CD8-positive, alpha-beta memory T cell (primary cell): ENCODE measurements around the gene ZCCHC7. TPM values are rescaled to one million over a fixed set of nuclear protein-coding genes. Genes with fewer than 3 reads are reported as not detected.
"Not testable (repeated sequence)": the region's sequence is repeated elsewhere in the genome, so short reads cannot be mapped to it uniquely, and the experiment has no call there.

Experiments
- CTCF ChIA-PET: fragments of 350-600 bp; sonication (Branson Sonifier 250); formaldehyde crosslinking; loops from one replicate; lab custom pipeline; 2021; ENCODE audit warnings: antibody characterized with exemption; lab: Charles Lee
- POLR2A ChIA-PET: fragments of 350-600 bp; sonication (Branson Sonifier 250); formaldehyde crosslinking; loops from one replicate; lab custom pipeline; 2021; ENCODE audit warnings: antibody characterized with exemption; lab: Charles Lee
- DNase-seq, 5 donors: peaks; one replicate each; pipeline versions ENCODE4 v3.0.0 to v3.0.0-alpha.2; 2020 to 2022; ENCODE audit warnings: mixed read lengths in 1 of 5
- H3K27ac ChIP-seq: one replicate; pipeline ENCODE4 v1.7.0; 2013; ENCODE audit warnings: low read depth, mild to moderate bottlenecking, low read length, moderate library complexity
- H3K27me3 ChIP-seq: 2 replicates; pipeline ENCODE4 v1.7.0; 2013; ENCODE audit warnings: low read length, mild to moderate bottlenecking; ENCODE audit not compliant: insufficient read depth, poor library complexity, severe bottlenecking
- H3K36me3 ChIP-seq: 2 replicates; pipeline ENCODE4 v1.7.0; 2013; ENCODE audit warnings: mild to moderate bottlenecking, low read length, moderate library complexity; ENCODE audit not compliant: insufficient read depth
- H3K4me1 ChIP-seq: 2 replicates; pipeline ENCODE4 v1.7.0; 2013; ENCODE audit warnings: mild to moderate bottlenecking, low read length, moderate library complexity; ENCODE audit not compliant: insufficient read depth
- H3K4me3 ChIP-seq: 2 replicates; pipeline ENCODE4 v1.7.0; 2013; ENCODE audit warnings: mild to moderate bottlenecking, low read length
- H3K9me3 ChIP-seq: 2 replicates; pipeline ENCODE4 v1.7.0; 2013; ENCODE audit warnings: mild to moderate bottlenecking, low read length
- H3K27ac Mint-ChIP-seq, 8 donors: one replicate each; pipeline ENCODE4 v1.8.0; 2020 to 2021; ENCODE audit warnings: mixed read lengths in 8 of 8, mild to moderate bottlenecking in 6 of 8, inconsistent platforms in 3 of 8, moderate library complexity in 3 of 8
- H3K27me3 Mint-ChIP-seq, 2 donors: one replicate each; pipeline ENCODE4 v1.8.0; 2020 to 2021; ENCODE audit warnings: mixed read lengths in 2 of 2, mild to moderate bottlenecking in 1 of 2, moderate library complexity in 1 of 2
- H3K36me3 Mint-ChIP-seq, 3 donors: one replicate each; pipeline ENCODE4 v1.8.0; 2020 to 2021; ENCODE audit warnings: mixed read lengths in 3 of 3, inconsistent platforms in 1 of 3, mild to moderate bottlenecking in 1 of 3
- H3K4me1 Mint-ChIP-seq, 3 donors: one replicate each; pipeline ENCODE4 v1.8.0; 2020 to 2021; ENCODE audit warnings: mixed read lengths in 3 of 3, inconsistent platforms in 1 of 3, mild to moderate bottlenecking in 1 of 3
- H3K4me3 Mint-ChIP-seq, 7 donors: one replicate each; pipeline ENCODE4 v1.8.0; 2020 to 2021; ENCODE audit warnings: mixed read lengths in 7 of 7, mild to moderate bottlenecking in 6 of 7, moderate library complexity in 4 of 7, inconsistent platforms in 2 of 7
- H3K9me3 Mint-ChIP-seq, 5 donors: one replicate each; pipeline ENCODE4 v1.8.0; 2020 to 2022; ENCODE audit warnings: mixed read lengths in 5 of 5, mild to moderate bottlenecking in 3 of 5, moderate library complexity in 2 of 5, inconsistent platforms in 1 of 5
- polyA plus RNA-seq: library from polyadenylated mRNA; unstranded; fragments of 300-500 nt; fragmentation: Illumina TruSeq; gene quantifications from one replicate; pipeline ENCODE4 v1.2.3, GENCODE V29; 2021
- total RNA-seq, 2 experiments: library from RNA; stranded (reverse); gene quantifications; one replicate each; pipeline ENCODE4 v1.2.3, GENCODE V29; 2021

The ZCCHC7 gene
- total and polyA plus RNA-seq, 3 experiments from 2014 or later, result 25.6 to 35.2 (median 27.1) TPM

DNA sequence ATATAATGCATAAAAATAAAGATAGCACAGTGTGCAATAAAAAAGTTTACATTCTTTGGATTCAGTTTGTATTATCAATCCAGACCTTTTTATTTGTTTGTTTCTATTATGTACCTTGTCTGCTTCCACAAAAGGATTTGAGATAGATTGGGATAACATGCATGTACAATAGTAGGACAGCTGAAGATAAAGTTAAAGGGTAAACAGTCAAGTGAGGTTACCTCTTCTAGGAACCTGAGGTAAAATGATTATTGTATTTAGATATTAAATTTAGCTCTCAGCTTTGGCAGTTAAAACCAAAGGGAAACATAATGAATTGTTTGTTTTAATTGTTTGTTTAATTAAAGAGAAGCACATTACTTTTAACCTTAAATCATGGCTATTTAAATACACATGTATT, 81.7 kb downstream of the ZCCHC7 start:
- H3K4me3 ChIP-seq, result no peak overlapping the region
- CTCF ChIA-PET, result no interaction called here
- Mint-ChIP-seq H3K27ac (peak overlapping the region in 1 of 8 donors; percentile 42), H3K4me3 (no peak overlapping the region), H3K27me3 (no peaks in the 10 kb centered on the region), H3K36me3 (peaks cover 22 to 57% (median 27%) of the 10 kb centered on the region in 3 donors), H3K4me1 (peaks cover 36 to 52% (median 51%) of the 10 kb centered on the region in 3 donors), H3K9me3 (peaks cover 0 to 5% (median 2%) of the 10 kb centered on the region in 5 donors)
- H3K27ac ChIP-seq, result no peak overlapping the region
- peaks cover 14% of the 10 kb centered on the region for H3K4me1 ChIP-seq
- no peaks in the 10 kb centered on the region for H3K27me3 ChIP-seq
- H3K9me3 ChIP-seq, result no peaks in the 10 kb centered on the region
- no peaks in the 10 kb centered on the region for H3K36me3 ChIP-seq
- no peak for DNase-seq
- POLR2A ChIA-PET, result no interaction called here

GRCh38 chr9:37203456-37203855, 83.1 kb downstream of the ZCCHC7 start:
- DNase-seq, H3K36me3 ChIP-seq, H3K9me3 ChIP-seq, H3K9me3 Mint-ChIP-seq, H3K4me3 Mint-ChIP-seq, H3K4me3 ChIP-seq, POLR2A ChIA-PET, H3K27me3 ChIP-seq, H3K27me3 Mint-ChIP-seq, H3K27ac ChIP-seq, H3K4me1 ChIP-seq, CTCF ChIA-PET: not testable (repeated sequence)
- peaks cover 27 to 50% (median 45%) of the 10 kb centered on the region in 3 donors for H3K4me1 Mint-ChIP-seq
- H3K36me3 Mint-ChIP-seq, result peaks cover 30 to 67% (median 31%) of the 10 kb centered on the region in 3 donors
- H3K27ac Mint-ChIP-seq, result peak overlapping the region in 1 of 8 donors; percentile 26

DNA sequence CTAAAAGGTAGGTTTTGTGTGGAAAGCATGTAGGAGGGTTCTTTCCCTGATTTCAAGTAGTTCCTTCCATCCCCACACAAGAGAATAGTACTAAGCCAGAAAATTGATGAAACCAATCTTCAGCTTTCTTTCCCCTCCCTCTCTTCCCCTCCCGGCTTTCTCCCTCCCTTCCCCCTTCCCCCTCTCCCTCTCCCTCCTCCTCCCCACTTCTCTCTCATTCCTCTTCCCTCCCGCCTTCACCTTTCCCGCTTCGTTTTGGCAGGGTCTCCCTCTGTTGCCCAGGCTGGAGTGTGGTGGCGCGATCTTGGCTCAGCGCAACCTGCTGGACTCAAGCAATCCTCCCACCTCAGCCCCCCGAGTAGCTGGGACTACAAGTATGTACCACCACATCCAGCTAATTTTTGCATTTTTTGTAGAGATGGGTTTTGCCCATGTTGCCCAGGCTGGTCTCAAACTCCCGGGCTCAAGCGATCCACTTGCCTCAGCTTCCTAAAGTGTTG, 85.8 kb downstream of the ZCCHC7 start:
- H3K27me3 ChIP-seq, result no peaks in the 10 kb centered on the region
- DNase-seq, result no peak
- peak overlapping the region in 1 of 8 donors; percentile 61 for H3K27ac Mint-ChIP-seq
- H3K4me1 Mint-ChIP-seq, result peaks cover 28 to 53% (median 48%) of the 10 kb centered on the region in 3 donors
- ChIA-PET POLR2A (no interaction called here), CTCF (no interaction called here)
- H3K36me3 Mint-ChIP-seq, result peaks cover 25 to 72% (median 35%) of the 10 kb centered on the region in 3 donors
- H3K4me3 Mint-ChIP-seq, result no peak overlapping the region
- H3K4me3 ChIP-seq, result no peak overlapping the region
- H3K4me1 ChIP-seq, result peaks cover 7% of the 10 kb centered on the region
- no peaks in the 10 kb centered on the region for H3K27me3 Mint-ChIP-seq
- no peak overlapping the region for H3K27ac ChIP-seq
- H3K36me3 ChIP-seq, result no peaks in the 10 kb centered on the region
- no peaks in the 10 kb centered on the region for H3K9me3 ChIP-seq
- peaks cover 0 to 5% (median 2%) of the 10 kb centered on the region in 5 donors for H3K9me3 Mint-ChIP-seq

GRCh38 chr9:37209431-37210386, 89.3 kb downstream of the ZCCHC7 start:
- POLR2A ChIA-PET, result no interaction called here
- H3K4me3 ChIP-seq, result no peak overlapping the region
- H3K9me3 ChIP-seq, result no peaks in the 10 kb centered on the region
- no peaks in the 10 kb centered on the region for H3K27me3 ChIP-seq
- Mint-ChIP-seq H3K9me3 (no peaks in the 10 kb centered on the region), H3K27me3 (no peaks in the 10 kb centered on the region), H3K36me3 (peaks cover 10 to 45% (median 21%) of the 10 kb centered on the region in 3 donors), H3K4me1 (peaks cover 30 to 52% (median 50%) of the 10 kb centered on the region in 3 donors), H3K27ac (peak overlapping the region in 3 of 8 donors; percentile 4 to 53 (median 23)), H3K4me3 (no peak overlapping the region)
- H3K36me3 ChIP-seq, result no peaks in the 10 kb centered on the region
- CTCF ChIA-PET, result no interaction called here
- H3K4me1 ChIP-seq, result peaks cover 7% of the 10 kb centered on the region
- H3K27ac ChIP-seq, result no peak overlapping the region
- no peak for DNase-seq

DNA sequence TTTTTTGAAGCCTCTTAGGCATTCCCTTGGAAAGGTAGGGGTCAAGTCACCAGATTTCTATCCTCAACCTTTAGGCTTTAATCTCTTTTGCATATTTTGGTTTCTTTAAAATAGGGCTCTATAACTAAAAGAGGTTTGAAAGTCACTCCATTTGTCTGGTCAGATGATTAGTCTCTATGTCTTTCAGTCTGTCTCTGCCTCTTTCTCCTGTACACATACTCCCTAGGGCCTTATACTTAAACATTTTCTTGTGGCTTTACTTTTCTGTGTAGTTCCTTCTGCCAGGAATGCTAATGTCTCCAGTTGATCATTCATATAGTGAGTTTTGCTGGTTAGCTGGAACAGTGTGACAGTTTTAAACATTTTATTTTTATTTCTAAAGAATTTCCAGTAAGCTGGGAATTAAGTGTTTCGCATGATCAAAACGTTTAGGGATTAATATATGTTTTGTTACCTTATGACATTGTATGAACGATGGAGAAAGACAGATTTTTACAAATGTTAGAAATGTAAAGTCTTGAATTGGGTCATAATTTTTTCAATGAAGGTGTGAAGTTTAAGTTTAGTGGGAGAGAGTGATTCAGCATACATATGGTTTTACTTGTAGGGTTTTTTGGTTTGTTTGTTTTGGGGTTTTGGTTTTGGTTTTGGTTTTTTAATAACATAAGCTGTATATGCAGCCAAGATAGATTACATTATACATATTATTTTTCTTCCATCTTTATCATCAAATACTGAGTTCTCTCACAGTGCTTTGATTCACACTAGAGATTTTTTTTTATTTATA, 90.6 kb downstream of the ZCCHC7 start:
- no peak overlapping the region for H3K4me3 ChIP-seq
- POLR2A ChIA-PET, result no interaction called here

DNA sequence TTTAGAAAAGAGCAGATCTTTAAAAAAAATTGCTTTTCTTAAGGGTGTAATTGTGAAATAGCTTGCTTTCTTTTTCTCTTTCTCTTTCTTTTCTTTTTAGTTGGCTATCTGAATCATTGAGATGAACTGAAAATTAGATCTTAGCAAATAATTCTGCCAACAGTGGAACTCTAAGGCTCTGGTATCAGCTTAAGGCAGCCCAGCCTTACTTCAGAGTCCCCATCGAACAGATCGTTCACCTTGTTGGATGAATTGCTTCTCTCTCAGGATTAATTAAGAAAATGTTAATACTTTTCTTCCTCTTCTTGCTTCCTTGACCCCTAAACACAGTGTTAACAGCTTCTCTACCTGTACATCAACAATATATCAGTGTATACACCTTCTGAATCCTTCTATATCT, 92.1 kb downstream of the ZCCHC7 start:
- Mint-ChIP-seq H3K9me3 (no peaks in the 10 kb centered on the region), H3K4me3 (no peak overlapping the region), H3K27me3 (no peaks in the 10 kb centered on the region), H3K36me3 (peaks cover 5 to 25% (median 14%) of the 10 kb centered on the region in 3 donors), H3K4me1 (peaks cover 27 to 49% (median 36%) of the 10 kb centered on the region in 3 donors), H3K27ac (no peak overlapping the region)
- Histone ChIP-seq H3K27me3 (no peaks in the 10 kb centered on the region), H3K4me3 (no peak overlapping the region), H3K36me3 (no peaks in the 10 kb centered on the region), H3K27ac (no peak overlapping the region), H3K9me3 (no peaks in the 10 kb centered on the region), H3K4me1 (peaks cover 7% of the 10 kb centered on the region)
- ChIA-PET CTCF (interaction anchor here (1.4 kb wide), 1 partner anchor 93 kb away, joined by 3 read pairs; no protein-coding TSS in a partner anchor), POLR2A (no interaction called here)
- no peak for DNase-seq

More for the DNA sequence above, 90.6 kb downstream of the ZCCHC7 start:
- DNase-seq, result no peak
- Mint-ChIP-seq H3K27me3 (no peaks in the 10 kb centered on the region), H3K9me3 (no peaks in the 10 kb centered on the region), H3K27ac (peak overlapping the region in 1 of 8 donors; percentile 58), H3K4me3 (peak overlapping the region in 1 of 7 donors; percentile 14), H3K4me1 (peaks cover 31 to 56% (median 45%) of the 10 kb centered on the region in 3 donors), H3K36me3 (peaks cover 9 to 39% (median 21%) of the 10 kb centered on the region in 3 donors)
- H3K9me3 ChIP-seq, result no peaks in the 10 kb centered on the region
- no peaks in the 10 kb centered on the region for H3K27me3 ChIP-seq
- no peaks in the 10 kb centered on the region for H3K36me3 ChIP-seq
- H3K4me1 ChIP-seq, result peaks cover 7% of the 10 kb centered on the region
- CTCF ChIA-PET, result interaction anchor here (1.4 kb wide), 1 partner anchor 91 kb away, joined by 3 read pairs; no protein-coding TSS in a partner anchor
- H3K27ac ChIP-seq, result no peak overlapping the region

DNA sequence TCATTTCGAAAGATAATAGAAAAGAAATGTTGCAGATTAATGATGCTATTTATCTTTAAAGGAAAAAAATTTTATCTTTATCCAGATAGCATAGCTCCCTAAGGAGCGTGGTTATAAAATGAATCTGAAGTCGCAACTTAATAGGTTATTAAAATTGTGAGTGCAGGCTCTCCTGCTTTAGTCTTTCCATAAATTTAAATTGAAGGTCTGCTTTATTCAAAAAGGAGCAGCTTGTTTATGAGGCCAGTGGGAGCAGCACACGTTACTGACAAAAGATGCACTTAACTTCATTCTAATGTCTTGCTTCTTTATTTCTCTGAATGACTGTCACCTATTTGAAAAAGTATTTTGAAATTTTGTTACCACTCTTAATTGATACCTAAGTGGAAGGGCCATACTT, 95.0 kb downstream of the ZCCHC7 start:
- Mint-ChIP-seq H3K27me3 (no peaks in the 10 kb centered on the region), H3K27ac (no peak overlapping the region), H3K9me3 (no peaks in the 10 kb centered on the region), H3K4me1 (peaks cover 15 to 26% (median 24%) of the 10 kb centered on the region in 3 donors), H3K4me3 (no peak overlapping the region), H3K36me3 (peaks cover 5 to 7% (median 7%) of the 10 kb centered on the region in 3 donors)
- Histone ChIP-seq H3K9me3 (no peaks in the 10 kb centered on the region), H3K4me3 (no peak overlapping the region), H3K36me3 (no peaks in the 10 kb centered on the region), H3K4me1 (peaks cover 7% of the 10 kb centered on the region), H3K27ac (no peak overlapping the region), H3K27me3 (no peaks in the 10 kb centered on the region)
- ChIA-PET POLR2A (no interaction called here), CTCF (no interaction called here)
- no peak for DNase-seq
